Measurements from ENCODE around the gene ATG101.

DNA sequence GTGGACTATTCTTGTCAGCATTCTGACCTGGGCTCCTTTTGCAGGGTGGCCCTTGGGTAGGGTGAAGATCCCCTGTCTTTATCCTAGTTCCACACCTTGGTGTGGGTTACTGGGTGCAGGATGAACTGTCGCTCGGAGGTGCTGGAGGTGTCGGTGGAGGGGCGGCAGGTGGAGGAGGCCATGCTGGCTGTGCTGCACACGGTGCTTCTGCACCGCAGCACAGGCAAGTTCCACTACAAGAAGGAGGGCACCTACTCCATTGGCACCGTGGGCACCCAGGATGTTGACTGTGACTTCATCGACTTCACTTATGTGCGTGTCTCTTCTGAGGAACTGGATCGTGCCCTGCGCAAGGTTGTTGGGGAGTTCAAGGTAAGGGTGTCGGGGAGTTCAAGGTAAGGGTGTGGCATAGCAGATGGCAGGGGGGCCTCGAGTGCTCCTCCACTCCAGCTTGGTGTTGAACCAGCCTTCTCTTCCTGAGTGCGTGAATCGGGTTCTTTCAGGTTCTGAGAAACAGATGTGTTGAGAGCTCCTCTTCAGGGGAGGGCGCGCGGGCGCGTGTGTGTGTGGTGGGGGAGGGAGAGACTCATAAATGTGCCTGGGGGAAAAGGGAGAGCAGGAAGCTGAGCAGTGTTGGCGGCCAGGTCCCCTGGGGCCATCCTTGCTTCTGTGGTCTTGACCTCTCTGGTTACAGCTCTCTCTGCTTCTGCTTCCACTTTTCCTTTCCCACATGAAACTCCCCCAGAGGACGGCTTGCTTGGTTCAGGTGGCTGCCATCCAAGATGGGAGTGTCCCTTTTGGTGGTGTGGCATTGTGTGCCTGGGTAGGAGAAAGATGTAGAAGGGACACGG is 4.0 kb downstream of the ATG101 start:
- no peak for TF ChIP-seq ZNF33B (CRISPR knock-in tag; IDR thresholded peaks at IDR 0.05)
- TF ChIP-seq POLR2A (IDR thresholded peaks at IDR 0.05; ENCODE audit: insufficient read depth in 1 of 2, low read depth in 2 of 2, low read length in 2 of 2), result no peak
- no peak for TF ChIP-seq TBP (CRISPR knock-in tag; IDR thresholded peaks at IDR 0.05)
- TF ChIP-seq ZNF501 (CRISPR knock-in tag; IDR thresholded peaks at IDR 0.05), result no peak
- TF ChIP-seq HDAC2 (CRISPR knock-in tag; IDR thresholded peaks at IDR 0.05), result no peak
- TF ChIP-seq, protein P1, sequence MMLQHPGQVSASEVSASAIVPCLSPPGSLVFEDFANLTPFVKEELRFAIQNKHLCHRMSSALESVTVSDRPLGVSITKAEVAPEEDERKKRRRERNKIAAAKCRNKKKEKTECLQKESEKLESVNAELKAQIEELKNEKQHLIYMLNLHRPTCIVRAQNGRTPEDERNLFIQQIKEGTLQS (CRISPR knock-in tag; IDR thresholded peaks at IDR 0.05), result no peak
- TF ChIP-seq, protein P2, sequence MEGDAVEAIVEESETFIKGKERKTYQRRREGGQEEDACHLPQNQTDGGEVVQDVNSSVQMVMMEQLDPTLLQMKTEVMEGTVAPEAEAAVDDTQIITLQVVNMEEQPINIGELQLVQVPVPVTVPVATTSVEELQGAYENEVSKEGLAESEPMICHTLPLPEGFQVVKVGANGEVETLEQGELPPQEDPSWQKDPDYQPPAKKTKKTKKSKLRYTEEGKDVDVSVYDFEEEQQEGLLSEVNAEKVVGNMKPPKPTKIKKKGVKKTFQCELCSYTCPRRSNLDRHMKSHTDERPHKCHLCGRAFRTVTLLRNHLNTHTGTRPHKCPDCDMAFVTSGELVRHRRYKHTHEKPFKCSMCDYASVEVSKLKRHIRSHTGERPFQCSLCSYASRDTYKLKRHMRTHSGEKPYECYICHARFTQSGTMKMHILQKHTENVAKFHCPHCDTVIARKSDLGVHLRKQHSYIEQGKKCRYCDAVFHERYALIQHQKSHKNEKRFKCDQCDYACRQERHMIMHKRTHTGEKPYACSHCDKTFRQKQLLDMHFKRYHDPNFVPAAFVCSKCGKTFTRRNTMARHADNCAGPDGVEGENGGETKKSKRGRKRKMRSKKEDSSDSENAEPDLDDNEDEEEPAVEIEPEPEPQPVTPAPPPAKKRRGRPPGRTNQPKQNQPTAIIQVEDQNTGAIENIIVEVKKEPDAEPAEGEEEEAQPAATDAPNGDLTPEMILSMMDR (CRISPR knock-in tag; IDR thresholded peaks at IDR 0.05), result no peak
- TF ChIP-seq ZMYM3 (CRISPR knock-in tag; IDR thresholded peaks at IDR 0.05), result no peak
- TF ChIP-seq ZNF12 (CRISPR knock-in tag; IDR thresholded peaks at IDR 0.05), result no peak
- TF ChIP-seq, protein P3, sequence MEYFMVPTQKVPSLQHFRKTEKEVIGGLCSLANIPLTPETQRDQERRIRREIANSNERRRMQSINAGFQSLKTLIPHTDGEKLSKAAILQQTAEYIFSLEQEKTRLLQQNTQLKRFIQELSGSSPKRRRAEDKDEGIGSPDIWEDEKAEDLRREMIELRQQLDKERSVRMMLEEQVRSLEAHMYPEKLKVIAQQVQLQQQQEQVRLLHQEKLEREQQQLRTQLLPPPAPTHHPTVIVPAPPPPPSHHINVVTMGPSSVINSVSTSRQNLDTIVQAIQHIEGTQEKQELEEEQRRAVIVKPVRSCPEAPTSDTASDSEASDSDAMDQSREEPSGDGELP (IDR thresholded peaks at IDR 0.05; ENCODE audit: borderline replicate concordance, low read depth), result no peak
- no peak for TF ChIP-seq AHR (CRISPR knock-in tag; IDR thresholded peaks at IDR 0.05)
- no peak for TF ChIP-seq CBX5 (CRISPR knock-in tag; IDR thresholded peaks at IDR 0.05; ENCODE audit: borderline replicate concordance)
- no peak for TF ChIP-seq ZFX (CRISPR knock-in tag; IDR thresholded peaks at IDR 0.05; ENCODE audit: low read depth)

Data from HepG2 (cell line).